ENCODE results near the gene GGPS1. TPM values are rescaled to one million over a fixed set of nuclear protein-coding genes. Genes with fewer than 3 reads are reported as not detected.
A peak's percentile ranks its signal among the peaks of the same experiment; 100 is the strongest.
"Not testable (repeated sequence)": the region's sequence is repeated elsewhere in the genome, so short reads cannot be mapped to it uniquely, and the experiment has no call there.

Gene GGPS1
- total RNA-seq, 1 donor from 2014 or later: 57.2 TPM

DNA sequence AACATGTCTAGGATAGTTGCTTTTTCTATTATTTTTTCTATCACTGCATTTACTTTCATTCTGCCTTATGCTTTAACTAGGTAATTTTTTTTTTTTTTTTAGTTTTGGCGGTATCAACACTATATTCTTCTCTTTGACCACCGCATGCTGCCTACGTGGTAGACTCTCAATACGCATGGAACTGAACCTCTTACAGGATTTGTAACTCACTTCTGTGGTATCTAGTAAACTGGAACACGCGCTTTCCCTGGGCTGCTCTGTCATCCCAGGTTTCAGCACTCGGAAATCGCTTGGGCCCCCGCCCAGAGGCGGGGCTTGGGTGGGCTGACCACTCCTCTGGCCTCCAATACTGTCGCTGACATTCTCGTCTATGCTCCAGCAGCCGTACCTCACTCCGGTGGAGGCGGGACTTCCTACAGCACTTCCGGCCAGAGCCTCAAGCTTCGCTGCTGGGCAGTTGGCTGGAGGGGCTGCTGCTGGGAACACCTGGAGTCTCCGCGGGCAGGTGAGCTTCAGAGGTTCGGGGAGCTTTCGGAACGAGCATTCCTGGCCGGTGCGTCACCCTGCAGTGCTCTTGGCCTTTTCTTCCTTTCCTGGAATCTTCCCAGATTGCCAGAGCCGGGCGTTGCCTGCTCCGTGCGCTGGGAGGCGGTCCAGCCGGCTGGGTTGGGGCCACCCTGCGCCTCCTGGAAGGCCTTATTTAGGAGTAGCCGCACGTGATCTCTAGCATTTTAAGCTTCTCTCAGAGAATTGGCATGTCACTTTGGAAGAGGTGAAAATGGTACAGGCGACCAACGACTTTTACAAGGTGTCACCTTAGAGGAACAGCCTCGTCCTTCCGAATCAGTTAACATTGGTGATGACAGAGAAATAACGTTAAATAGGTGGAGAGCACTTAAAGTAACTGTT, 38.9 kb downstream of the GGPS1 start, which contains the start of gene TBCE:
Gene TBCE (plus strand): TSS at position 428 of the 909 bp plus-strand sequence. CDS start 12,623 bp downstream, outside the sequence.
- H3K4me3 Mint-ChIP-seq: peak within 1 kb of the TSS; percentile 98
- peak; percentile 85 for DNase-seq (ENCODE audit: low read depth, low spot score)
- peaks cover 28% of the 10 kb centered on the region for H3K4me1 Mint-ChIP-seq
- no peaks in the 10 kb centered on the region for H3K9me3 Mint-ChIP-seq
- peak within 1 kb of the TSS; percentile 94 for H3K27ac Mint-ChIP-seq (ENCODE audit: unreplicated experiment)
- H3K27me3 Mint-ChIP-seq (ENCODE audit: low read depth): no peaks in the 10 kb centered on the region
- TF ChIP-seq, protein P1, sequence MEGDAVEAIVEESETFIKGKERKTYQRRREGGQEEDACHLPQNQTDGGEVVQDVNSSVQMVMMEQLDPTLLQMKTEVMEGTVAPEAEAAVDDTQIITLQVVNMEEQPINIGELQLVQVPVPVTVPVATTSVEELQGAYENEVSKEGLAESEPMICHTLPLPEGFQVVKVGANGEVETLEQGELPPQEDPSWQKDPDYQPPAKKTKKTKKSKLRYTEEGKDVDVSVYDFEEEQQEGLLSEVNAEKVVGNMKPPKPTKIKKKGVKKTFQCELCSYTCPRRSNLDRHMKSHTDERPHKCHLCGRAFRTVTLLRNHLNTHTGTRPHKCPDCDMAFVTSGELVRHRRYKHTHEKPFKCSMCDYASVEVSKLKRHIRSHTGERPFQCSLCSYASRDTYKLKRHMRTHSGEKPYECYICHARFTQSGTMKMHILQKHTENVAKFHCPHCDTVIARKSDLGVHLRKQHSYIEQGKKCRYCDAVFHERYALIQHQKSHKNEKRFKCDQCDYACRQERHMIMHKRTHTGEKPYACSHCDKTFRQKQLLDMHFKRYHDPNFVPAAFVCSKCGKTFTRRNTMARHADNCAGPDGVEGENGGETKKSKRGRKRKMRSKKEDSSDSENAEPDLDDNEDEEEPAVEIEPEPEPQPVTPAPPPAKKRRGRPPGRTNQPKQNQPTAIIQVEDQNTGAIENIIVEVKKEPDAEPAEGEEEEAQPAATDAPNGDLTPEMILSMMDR (conservative IDR thresholded peaks at IDR 0.05): peak; percentile 39
- H3K36me3 Mint-ChIP-seq (ENCODE audit: low read depth): no peaks in the 10 kb centered on the region

DNA sequence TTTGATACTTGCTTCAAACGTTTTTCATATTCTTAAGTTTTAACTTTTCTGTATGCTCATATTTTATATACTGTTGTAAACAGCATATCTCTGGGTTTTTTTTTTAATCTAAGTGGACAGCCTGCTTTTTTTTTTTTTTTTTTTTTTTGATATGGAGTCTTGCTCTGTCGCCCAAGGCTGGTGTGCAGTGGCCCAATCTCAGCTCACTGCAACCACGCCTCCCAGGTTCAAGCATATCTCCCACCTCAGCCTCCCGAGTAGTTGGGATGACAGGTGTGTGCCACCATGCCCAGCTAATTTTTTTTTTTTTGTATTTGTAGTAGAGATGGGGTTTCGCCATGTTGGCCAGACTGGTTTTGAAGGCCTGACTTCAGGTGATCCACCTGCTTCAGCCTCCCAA, 40.1 kb downstream of the GGPS1 start:
- Mint-ChIP-seq H3K4me1 (peaks cover 28% of the 10 kb centered on the region), H3K27ac (ENCODE audit: unreplicated experiment) (no peak overlapping the region)

DNA sequence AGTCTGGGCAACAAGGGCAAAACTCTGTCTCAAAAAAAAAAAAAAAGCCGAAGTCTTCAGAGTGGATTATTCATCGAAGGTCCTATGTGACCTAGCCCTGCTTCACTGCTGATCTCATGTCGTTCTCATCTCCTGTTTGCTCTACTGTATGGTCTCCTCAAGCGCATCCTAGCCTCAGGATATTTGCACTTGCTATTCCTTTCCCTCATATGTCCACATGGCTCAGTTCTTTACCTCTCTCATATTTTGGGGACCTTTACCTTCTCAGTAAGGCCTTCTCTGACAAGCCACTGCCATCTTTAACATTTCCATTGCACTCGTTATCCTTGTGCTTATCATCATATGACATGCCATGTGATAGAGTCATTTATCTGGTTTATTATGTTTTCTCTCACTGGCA, 41.4 kb downstream of the GGPS1 start:
- no peaks in the 10 kb centered on the region for H3K27me3 Mint-ChIP-seq (ENCODE audit: low read depth)
- peak overlapping the region; percentile 63 for H3K4me3 Mint-ChIP-seq
- TF ChIP-seq, protein P1 (conservative IDR thresholded peaks at IDR 0.05): no peak
- DNase-seq (ENCODE audit: low read depth, low spot score): no peak
- peaks cover 28% of the 10 kb centered on the region for H3K4me1 Mint-ChIP-seq
- H3K9me3 Mint-ChIP-seq: no peaks in the 10 kb centered on the region
- no peak overlapping the region for H3K27ac Mint-ChIP-seq (ENCODE audit: unreplicated experiment)
- peaks cover 2% of the 10 kb centered on the region for H3K36me3 Mint-ChIP-seq (ENCODE audit: low read depth)

More for the DNA sequence above, 40.1 kb downstream of the GGPS1 start:
- Mint-ChIP-seq H3K4me3 (peak overlapping the region; percentile 98), H3K27me3 (ENCODE audit: low read depth) (no peaks in the 10 kb centered on the region), H3K9me3 (no peaks in the 10 kb centered on the region), H3K36me3 (ENCODE audit: low read depth) (no peaks in the 10 kb centered on the region)
- TF ChIP-seq, protein P1 (conservative IDR thresholded peaks at IDR 0.05): no peak
- no peak for DNase-seq (ENCODE audit: low read depth, low spot score)

DNA sequence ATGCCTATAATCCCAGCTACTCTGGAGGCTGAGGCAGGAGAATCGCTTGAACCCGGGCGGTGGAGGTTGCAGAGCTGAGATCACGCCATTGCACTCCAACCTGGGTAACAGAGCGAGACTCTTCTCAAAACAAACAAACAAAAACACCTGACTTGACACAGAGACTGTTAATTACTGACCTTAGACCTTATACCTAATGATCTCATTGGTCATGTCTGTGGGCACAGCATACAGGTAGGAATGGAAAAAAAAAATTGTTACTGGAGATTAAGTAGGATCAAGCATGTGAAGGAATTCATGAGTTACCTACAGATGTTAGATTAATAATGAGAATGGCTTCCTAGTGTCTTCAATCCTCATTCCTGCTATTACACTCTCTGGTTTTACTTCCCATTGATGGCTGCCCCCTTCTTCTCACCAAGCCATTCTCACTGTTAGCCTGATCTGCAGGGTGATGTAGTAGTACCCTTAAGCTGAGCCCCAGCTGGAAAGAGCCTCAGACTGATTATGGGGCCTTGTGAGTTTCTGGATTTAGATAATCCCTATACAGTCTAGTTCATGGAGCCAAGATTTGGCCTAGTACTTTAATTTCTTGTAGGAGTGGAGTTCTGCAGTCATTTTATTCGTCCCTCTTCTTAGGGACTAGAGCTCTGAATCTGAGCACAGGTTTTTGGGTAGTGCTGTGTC, 47.7 kb downstream of the GGPS1 start:
- H3K27me3 Mint-ChIP-seq (ENCODE audit: low read depth): no peaks in the 10 kb centered on the region
- TF ChIP-seq, protein P1 (conservative IDR thresholded peaks at IDR 0.05): no peak
- DNase-seq (ENCODE audit: low read depth, low spot score): no peak
- H3K27ac Mint-ChIP-seq (ENCODE audit: unreplicated experiment): no peak overlapping the region
- H3K4me1 Mint-ChIP-seq: no peaks in the 10 kb centered on the region
- H3K4me3 Mint-ChIP-seq: no peak overlapping the region
- peaks cover 13% of the 10 kb centered on the region for H3K36me3 Mint-ChIP-seq (ENCODE audit: low read depth)
- H3K9me3 Mint-ChIP-seq: no peaks in the 10 kb centered on the region

DNA sequence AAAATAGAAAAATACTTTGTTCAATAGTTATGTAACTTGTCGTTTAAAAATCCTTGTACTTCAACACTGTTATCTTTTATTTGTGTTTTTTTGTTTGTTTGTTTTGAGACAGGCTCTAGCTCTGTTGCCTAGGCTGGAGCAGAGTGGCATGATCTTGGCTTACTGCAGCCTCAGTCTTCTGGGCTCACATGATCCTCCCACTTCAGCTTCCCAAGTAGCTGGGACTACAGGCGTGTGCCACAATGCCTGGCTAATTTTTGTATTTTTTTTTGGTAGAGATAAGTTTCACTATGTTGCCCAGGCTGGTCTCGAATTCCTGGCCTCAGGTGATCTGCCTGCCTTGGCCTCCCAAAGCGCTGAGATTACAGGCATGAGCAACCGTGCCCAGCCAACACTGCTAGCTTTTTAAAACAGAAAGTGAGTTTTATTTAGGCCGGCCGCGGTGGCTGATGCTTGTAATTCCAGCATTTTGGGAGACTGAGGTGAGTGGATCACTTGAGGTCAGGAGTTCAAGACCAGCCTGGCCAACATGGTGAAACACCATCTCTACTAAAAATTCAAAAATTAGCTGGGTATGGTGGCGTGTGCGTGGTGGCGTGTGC, 49.9 kb downstream of the GGPS1 start:
- H3K36me3 Mint-ChIP-seq (ENCODE audit: low read depth): peaks cover 19% of the 10 kb centered on the region
- H3K27ac Mint-ChIP-seq (ENCODE audit: unreplicated experiment); H3K9me3 Mint-ChIP-seq; H3K4me1 Mint-ChIP-seq; H3K4me3 Mint-ChIP-seq; H3K27me3 Mint-ChIP-seq (ENCODE audit: low read depth); DNase-seq (ENCODE audit: low read depth, low spot score): not testable (repeated sequence)

DNA sequence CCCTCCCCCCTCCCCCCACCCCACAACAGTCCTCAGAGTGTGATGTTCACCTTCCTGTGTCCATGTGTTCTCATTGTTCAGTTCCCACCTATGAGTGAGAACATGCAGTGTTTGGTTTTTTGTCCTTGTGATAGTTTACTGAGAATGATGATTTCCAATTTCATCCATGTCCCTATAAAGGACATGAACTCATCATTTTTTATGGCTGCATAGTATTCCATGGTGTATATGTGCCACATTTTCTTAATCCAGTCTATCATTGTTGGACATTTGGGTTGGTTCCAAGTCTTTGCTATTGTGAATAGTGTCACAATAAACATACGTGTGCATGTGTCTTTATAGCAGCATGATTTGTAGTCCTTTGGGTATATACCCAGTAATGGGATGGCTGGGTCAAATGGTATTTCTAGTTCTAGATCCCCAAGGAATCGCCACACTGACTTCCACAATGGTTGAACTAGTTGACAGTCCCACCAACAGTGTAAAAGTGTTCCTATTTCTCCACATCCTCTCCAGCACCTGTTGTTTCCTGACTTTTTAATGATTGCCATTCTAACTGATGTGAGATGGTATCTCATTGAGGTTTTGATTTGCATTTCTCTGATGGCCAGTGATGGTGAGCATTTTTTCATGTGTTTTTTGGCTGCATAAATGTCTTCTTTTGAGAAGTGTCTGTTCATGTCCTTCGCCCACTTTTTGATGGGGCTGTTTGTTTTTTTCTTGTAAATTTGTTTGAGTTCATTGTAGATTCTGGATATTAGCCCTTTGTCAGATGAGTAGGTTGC, 53.8 kb downstream of the GGPS1 start:
- not testable (repeated sequence) for H3K4me1 Mint-ChIP-seq; H3K27me3 Mint-ChIP-seq (ENCODE audit: low read depth); H3K27ac Mint-ChIP-seq (ENCODE audit: unreplicated experiment); DNase-seq (ENCODE audit: low read depth, low spot score); H3K9me3 Mint-ChIP-seq; H3K4me3 Mint-ChIP-seq
- H3K36me3 Mint-ChIP-seq (ENCODE audit: low read depth): peaks cover 18% of the 10 kb centered on the region

DNA sequence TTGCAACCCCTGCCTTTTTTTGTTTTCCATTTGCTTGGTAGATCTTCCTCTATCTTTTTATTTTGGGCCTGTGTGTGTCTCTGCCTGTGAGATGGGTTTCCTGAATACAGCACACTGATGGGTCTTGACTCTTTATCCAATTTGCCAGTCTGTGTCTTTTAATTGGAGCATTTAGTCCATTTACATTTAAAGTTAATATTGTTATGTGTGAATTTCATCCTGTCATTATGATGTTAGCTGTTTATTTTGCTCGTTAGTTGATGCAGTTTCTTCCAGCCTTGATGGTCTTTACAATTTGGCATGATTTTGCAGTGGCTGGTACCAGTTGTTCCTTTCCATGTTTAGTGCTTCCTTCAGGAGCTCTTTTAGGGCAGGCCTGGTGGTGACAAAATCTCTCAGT, 57.3 kb downstream of the GGPS1 start:
- not testable (repeated sequence) for H3K9me3 Mint-ChIP-seq; H3K4me3 Mint-ChIP-seq; H3K27me3 Mint-ChIP-seq (ENCODE audit: low read depth); H3K27ac Mint-ChIP-seq (ENCODE audit: unreplicated experiment); DNase-seq (ENCODE audit: low read depth, low spot score); H3K4me1 Mint-ChIP-seq
- peaks cover 25% of the 10 kb centered on the region for H3K36me3 Mint-ChIP-seq (ENCODE audit: low read depth)
